Stimulated activated CD8-positive, alpha-beta memory T cell treated with anti-CD3 and anti-CD28 coated beads, Interleukin-15, amount 100 ng/mL, for 24 hours (primary cell): ENCODE results near the gene TMEM87A.

Source experiments
- DNase-seq: peaks from one replicate; pipeline ENCODE4 v3.0.0-alpha.2; 2020; ENCODE audit warnings: low read depth

The TMEM87A gene

GRCh38 chr15:42203891-42204290, 69.3 kb downstream of the TMEM87A start:
- DNase-seq: no peak

- DNase-seq: no peak
These were observed 70.6 kb downstream of the TMEM87A start for GRCh38 chr15:42202653-42203052.

GRCh38 chr15:42201801-42202200, 71.4 kb downstream of the TMEM87A start:
- DNase-seq: no peak

GRCh38 chr15:42199126-42199525, 74.1 kb downstream of the TMEM87A start:
- no peak for DNase-seq

GRCh38 chr15:42198516-42198915, 74.7 kb downstream of the TMEM87A start:
- DNase-seq: no peak

GRCh38 chr15:42194513-42194912, 78.7 kb downstream of the TMEM87A start:
- no peak for DNase-seq

- no peak for DNase-seq
These were observed 79.8 kb downstream of the TMEM87A start for GRCh38 chr15:42193383-42193782.

- DNase-seq: no peak
These were observed 81.5 kb downstream of the TMEM87A start for GRCh38 chr15:42191610-42192346.

- no peak for DNase-seq
These were observed 82.9 kb downstream of the TMEM87A start for GRCh38 chr15:42190370-42190769.

- no peak for DNase-seq
These were observed 87.4 kb downstream of the TMEM87A start for GRCh38 chr15:42185801-42186200.

GRCh38 chr15:42184736-42185135, 88.5 kb downstream of the TMEM87A start:
- DNase-seq: no peak

- no peak for DNase-seq
These were observed 88.9 kb downstream of the TMEM87A start for GRCh38 chr15:42184296-42184695.

- no peak for DNase-seq
These were observed 90.3 kb downstream of the TMEM87A start for GRCh38 chr15:42182961-42183360.

- DNase-seq: no peak
These were observed 90.8 kb downstream of the TMEM87A start for GRCh38 chr15:42182328-42182886.

- DNase-seq: no peak
These were observed 95.2 kb downstream of the TMEM87A start for GRCh38 chr15:42178056-42178455.

GRCh38 chr15:42175671-42176070, 97.6 kb downstream of the TMEM87A start:
- DNase-seq: no peak

- no peak for DNase-seq
These were observed 100.8 kb downstream of the TMEM87A start for GRCh38 chr15:42172475-42172874.

GRCh38 chr15:42171795-42172194, 101.4 kb downstream of the TMEM87A start:
- DNase-seq: no peak

GRCh38 chr15:42171122-42171521, 102.1 kb downstream of the TMEM87A start:
- DNase-seq: no peak

GRCh38 chr15:42166225-42166940, 106.8 kb downstream of the TMEM87A start:
- no peak for DNase-seq

- no peak for DNase-seq
These were observed 108.1 kb downstream of the TMEM87A start for GRCh38 chr15:42165106-42165505.

GRCh38 chr15:42163947-42164550, 109.2 kb downstream of the TMEM87A start:
- no peak for DNase-seq

GRCh38 chr15:42163291-42163690, 109.9 kb downstream of the TMEM87A start:
- no peak for DNase-seq
